SK-N-MC (cell line): ENCODE measurements around the gene LIMS2.

Source experiments
- DNase-seq: peaks from one replicate; pipeline ENCODE4 v3.0.0-alpha.2; 2011; ENCODE audit warnings: low read depth, low spot score
- H3K27ac ChIP-seq: fragments of 200-600 bp; sonication (generic); 2 replicates; pipeline ENCODE4 v1.5.1; 2016; ENCODE audit warnings: mixed run types
- H3K36me3 ChIP-seq: fragments of 200-600 bp; sonication (generic); 2 replicates; pipeline ENCODE4 v1.6.1; 2017; ENCODE audit warnings: antibody characterized with exemption, low read length, mixed read lengths; ENCODE audit not compliant: insufficient read depth
- H3K4me3 ChIP-seq: fragments of 200-600 bp; sonication (generic); 2 replicates; pipeline ENCODE4 v1.5.1; 2016
- H3K9ac ChIP-seq: fragments of 200-600 bp; sonication (generic); 2 replicates; pipeline ENCODE4 v1.8.0; 2017; ENCODE audit warnings: mixed run types, mixed read lengths; ENCODE audit not compliant: insufficient read length
- H3K9me3 ChIP-seq: fragments of 200-600 bp; sonication (generic); 2 replicates; pipeline ENCODE4 v1.6.1; 2017; ENCODE audit warnings: low read depth, mild to moderate bottlenecking, antibody characterized with exemption, low read length, moderate library complexity, mixed read lengths
- EZH2 ChIP-seq: fragments of 200-600 bp; sonication (generic); IDR thresholded peaks from one replicate; pipeline ENCODE4 v1.6.1; 2017; ENCODE audit warnings: antibody characterized with exemption
- FOXP2 ChIP-seq: optimal IDR thresholded peaks from 2 replicates; pipeline ENCODE3; 2011; ENCODE audit warnings: mild to moderate bottlenecking, moderate library complexity; ENCODE audit not compliant: insufficient read depth; ENCODE audit errors: extremely low read length, control extremely low read depth
- POLR2AphosphoS5 ChIP-seq: IDR thresholded peaks from 2 replicates; pipeline ENCODE4 v1.6.1; 2012; ENCODE audit warnings: mild to moderate bottlenecking, low read depth, low read length, borderline replicate concordance

The LIMS2 gene

DNA sequence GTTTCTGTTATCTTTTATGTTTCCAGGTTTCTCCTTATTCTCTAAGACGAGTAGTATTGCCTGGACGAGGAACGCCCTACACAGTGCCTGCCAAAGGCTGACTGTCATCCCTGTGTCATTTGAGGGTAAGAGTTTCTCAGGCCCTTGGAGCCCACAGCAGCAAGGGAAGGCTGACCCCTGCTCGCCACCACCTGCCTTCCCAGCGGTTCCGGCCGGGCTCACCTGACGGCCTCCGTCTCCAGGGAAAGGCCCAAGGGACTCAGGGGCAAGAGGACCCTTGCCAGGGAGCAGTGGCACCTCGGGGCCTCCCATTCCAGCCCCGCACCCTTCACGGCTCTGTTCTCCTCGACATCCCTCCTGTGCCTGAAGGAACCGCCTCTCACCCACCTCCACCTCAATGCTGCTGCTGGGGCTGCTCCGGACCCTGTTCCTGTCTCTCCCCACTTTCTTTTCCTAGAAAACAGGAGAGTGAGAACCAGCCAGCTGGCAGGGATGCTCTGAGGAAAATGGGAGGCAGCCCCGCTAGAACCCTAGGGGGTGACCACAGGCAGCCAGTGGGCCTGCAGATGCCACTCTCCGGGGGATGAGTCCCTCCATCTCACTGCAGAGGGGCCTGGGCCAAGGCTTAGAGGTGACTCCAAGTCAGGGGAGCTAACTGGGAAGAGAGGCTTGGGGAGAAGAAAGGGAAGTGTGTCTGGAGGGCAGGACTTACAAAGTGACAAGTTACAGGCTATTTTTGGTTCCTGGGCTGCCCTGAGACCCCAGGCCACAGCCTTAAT lies 1.9 kb downstream of the LIMS2 start:
- no peaks in the 10 kb centered on the region for H3K9me3 ChIP-seq
- DNase-seq: no peak
- TF ChIP-seq EZH2 (no peak), POLR2AphosphoS5 (no peak), FOXP2 (no peak)
- no peak overlapping the region; the same call in 1 of the 2 replicates for H3K4me3 ChIP-seq
- H3K36me3 ChIP-seq: no peaks in the 10 kb centered on the region
- H3K9ac ChIP-seq: no peak overlapping the region
- H3K27ac ChIP-seq: no peak overlapping the region

DNA sequence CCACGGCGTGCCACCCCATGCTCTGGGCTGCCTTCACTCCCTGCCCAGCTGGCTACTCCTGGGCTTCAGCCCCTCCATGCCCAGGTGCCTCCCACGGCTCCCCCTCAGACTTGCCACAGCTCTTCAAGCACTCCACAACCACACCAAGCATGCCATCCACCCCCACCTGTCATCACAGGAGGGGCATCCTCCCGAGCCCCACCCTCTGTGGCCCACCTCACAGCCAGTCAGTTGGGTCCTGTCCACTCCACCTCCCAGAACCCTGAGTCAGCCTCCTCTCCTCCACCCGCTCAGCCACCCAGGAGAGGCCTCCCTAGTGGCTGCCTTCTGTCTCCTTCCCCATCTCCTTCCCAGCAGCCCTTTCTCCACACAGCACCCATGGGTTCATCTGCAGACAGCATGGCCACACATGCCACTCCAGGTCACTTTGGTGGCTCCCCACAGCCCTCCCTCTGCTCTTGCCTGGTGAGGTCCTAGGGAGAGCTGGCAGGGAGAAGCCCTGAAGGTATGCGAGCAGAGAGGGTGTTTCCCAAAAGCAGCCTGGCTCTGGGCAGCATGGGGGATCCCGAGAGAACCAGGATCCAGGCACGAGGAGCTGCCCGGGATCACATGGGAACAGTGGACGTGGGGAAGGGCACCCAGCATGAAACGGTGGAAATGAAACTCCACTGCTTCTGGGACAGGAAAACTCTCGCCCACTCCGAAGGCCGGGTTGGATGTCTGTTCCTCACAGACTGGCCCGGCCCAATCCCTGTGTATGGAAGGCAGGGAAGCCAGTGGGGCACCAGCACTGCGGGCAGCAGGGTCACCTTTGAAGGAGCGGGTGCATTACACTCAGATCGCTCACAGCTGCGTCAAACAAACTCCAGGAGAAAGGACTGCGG lies 2.7 kb downstream of the LIMS2 start:
- TF ChIP-seq FOXP2 (no peak), EZH2 (no peak), POLR2AphosphoS5 (no peak)
- no peaks in the 10 kb centered on the region for H3K9me3 ChIP-seq
- no peak overlapping the region for H3K27ac ChIP-seq
- H3K9ac ChIP-seq: no peak overlapping the region
- H3K4me3 ChIP-seq: no peak overlapping the region
- DNase-seq: no peak
- H3K36me3 ChIP-seq: no peaks in the 10 kb centered on the region

DNA sequence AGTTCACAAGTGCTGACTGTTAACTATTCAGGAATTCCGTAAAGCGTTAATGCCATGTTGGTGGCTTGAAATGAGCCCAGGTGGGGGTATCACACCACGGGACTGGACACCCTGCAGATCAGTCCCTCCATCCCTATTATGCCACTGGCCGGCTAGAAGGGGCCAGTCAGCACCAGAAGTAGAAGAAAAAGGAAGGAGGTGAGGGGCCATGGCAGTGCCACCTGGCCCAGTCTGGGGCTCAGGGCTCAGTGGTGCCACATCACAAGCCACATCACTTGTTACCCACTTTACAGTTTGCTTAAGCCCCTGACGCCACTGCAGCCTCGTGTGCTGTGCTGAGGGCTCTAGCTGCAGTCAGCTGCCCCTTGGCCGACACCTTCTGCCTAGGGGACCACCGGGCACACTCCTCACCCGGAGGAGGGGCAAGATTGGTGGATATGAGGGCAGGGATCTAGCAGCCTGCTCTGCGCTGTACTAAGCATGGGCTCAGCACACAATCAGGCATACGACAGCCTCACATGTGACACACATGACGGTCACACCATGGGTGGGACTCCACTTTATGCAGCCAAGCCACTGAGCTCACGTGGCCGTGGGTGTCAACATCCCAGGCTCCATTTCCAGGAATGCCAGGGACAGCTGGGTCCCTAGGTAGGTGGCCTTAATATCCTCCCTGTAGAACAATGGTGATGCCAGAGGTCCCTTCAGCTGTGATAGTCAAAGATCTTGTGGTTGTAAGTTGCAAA lies 3.6 kb downstream of the LIMS2 start:
- H3K36me3 ChIP-seq: no peaks in the 10 kb centered on the region
- TF ChIP-seq POLR2AphosphoS5 (no peak), FOXP2 (no peak), EZH2 (no peak)
- DNase-seq: no peak
- no peak overlapping the region for H3K27ac ChIP-seq
- no peak overlapping the region for H3K4me3 ChIP-seq
- H3K9me3 ChIP-seq: no peaks in the 10 kb centered on the region
- no peak overlapping the region for H3K9ac ChIP-seq

DNA sequence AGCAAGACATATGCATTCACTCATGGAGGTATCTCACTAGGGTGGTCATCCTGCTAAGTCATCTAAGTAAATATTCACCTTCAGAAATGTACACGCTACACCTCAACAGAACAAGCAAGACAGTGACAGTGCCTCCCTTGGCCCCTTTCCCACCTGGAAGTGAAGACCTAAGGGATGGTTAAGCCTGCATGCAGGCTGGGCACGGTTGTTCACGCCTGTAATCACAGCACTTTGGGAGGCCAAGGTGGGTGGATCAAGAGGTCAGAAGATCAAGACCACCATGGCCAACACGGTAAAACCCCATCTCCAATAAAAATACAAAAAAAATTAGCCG lies 4.4 kb downstream of the LIMS2 start:
- no peak overlapping the region for H3K27ac ChIP-seq
- no peak for DNase-seq
- H3K9ac ChIP-seq: no peak overlapping the region
- no peaks in the 10 kb centered on the region for H3K9me3 ChIP-seq
- TF ChIP-seq POLR2AphosphoS5 (no peak), FOXP2 (no peak), EZH2 (no peak)
- no peak overlapping the region for H3K4me3 ChIP-seq
- no peaks in the 10 kb centered on the region for H3K36me3 ChIP-seq

DNA sequence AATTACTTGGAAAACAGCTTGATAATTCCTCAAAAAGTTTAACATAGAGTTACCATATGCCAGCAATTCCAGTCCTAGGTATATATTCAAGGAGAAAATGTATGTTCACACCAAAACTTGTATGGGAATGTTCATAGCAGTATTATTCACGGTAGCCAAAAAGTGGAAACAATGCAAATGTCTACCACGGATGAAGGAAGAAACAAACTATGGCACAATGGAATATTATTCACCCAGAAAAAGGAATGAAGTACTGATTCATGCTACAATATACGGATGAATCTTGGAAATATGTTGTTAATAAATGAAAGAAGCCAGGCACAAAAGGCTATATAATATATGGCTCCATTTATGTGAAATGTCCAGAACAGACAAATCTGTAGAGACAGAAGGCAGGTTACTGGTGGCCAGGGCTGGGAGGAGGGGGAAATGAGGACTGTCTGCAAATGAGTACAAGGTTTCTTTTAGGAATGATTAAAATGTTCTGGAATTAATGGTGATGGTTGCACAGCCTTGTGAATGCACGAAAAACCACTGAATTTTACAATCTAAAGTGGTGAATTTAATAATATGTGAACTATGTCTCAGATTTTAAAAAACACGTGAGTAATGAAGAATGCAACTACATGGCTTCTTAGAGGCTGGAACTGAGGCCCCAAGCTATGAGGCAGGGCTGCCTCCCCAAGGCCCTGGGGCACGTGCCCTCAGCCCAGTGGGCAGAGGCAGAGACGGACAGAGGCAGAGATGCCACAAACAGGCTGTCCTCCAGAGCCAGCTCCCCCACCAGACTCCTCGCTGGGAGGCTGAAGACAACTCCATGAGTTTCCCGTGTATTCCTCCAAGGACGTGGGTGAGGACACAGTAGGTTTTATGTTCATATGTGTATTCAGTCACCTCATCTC lies 5.0 kb downstream of the LIMS2 start:
- Histone ChIP-seq H3K4me3 (no peak overlapping the region), H3K27ac (no peak overlapping the region), H3K9ac (no peak overlapping the region), H3K9me3 (no peaks in the 10 kb centered on the region), H3K36me3 (no peaks in the 10 kb centered on the region)
- no peak for DNase-seq
- no peak for TF ChIP-seq FOXP2
- TF ChIP-seq EZH2: no peak
- TF ChIP-seq POLR2AphosphoS5: no peak

DNA sequence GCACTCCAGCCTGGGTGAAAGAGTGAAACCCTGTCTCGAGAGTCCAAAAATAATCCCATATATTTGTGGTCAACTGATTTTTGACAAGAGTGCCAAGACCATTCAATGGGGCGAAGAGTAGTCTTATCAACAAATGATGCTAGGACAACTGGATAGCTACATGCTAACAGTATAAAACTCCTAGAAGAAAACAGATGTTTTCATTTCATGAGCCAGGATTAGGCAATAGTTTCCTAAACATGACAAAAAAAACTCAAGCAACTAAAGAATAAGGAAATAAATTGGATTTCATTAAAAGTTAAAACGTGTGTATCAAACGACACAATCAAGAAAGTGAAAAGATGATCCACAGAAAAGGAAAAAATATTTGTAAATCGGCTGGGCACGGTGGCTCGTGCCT lies 6.3 kb downstream of the LIMS2 start:
- no peak for TF ChIP-seq POLR2AphosphoS5
- TF ChIP-seq FOXP2: no peak
- TF ChIP-seq EZH2: no peak
- Histone ChIP-seq H3K4me3 (no peak overlapping the region), H3K9ac (no peak overlapping the region), H3K9me3 (no peaks in the 10 kb centered on the region), H3K36me3 (no peaks in the 10 kb centered on the region), H3K27ac (no peak overlapping the region)
- DNase-seq: no peak

DNA sequence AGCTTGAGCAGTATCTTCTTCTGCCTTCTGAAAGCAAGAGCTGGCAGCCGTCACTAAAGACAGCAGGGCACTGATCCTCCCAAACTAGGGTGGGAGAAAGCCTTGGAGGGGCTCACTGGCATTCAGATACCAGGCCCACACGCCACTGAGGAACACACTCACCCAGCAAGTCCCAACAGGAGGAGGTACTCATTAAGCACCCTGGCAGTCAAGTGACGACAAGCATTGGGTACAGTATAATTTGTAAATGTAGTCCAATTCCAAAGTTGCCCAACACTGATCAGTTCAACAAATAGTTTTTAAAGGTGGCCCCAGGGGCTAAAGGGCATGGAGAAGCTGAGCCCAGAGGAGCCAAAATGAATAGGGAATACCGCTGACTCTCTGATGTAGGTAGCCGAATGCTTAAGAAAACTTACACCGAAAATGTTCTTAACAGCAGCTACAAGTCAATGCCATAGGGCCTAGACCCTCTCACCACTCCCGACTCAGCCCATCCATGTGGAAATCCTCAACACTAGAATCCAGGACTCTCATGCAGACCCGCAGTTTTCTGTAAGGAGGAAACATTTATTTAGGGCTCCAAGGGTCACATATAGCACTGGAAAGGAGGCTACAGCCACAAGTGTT lies 9.9 kb downstream of the LIMS2 start:
- DNase-seq: no peak
- H3K9ac ChIP-seq: no peak overlapping the region
- no peak overlapping the region for H3K27ac ChIP-seq
- H3K36me3 ChIP-seq: no peaks in the 10 kb centered on the region
- no peak overlapping the region for H3K4me3 ChIP-seq
- TF ChIP-seq EZH2 (no peak), FOXP2 (no peak), POLR2AphosphoS5 (no peak)
- no peaks in the 10 kb centered on the region for H3K9me3 ChIP-seq
